Cerebellar cortex (tissue), 1 donor: ENCODE data around the gene ALDH2.
"Not testable (repeated sequence)": the region's sequence is repeated elsewhere in the genome, so short reads cannot be mapped to it uniquely, and the experiment has no call there.

Experiments
- DNase-seq: peaks from one replicate; pipeline ENCODE4 v3.0.0-alpha.2; 2015; ENCODE audit warnings: low spot score

The ALDH2 gene

DNA sequence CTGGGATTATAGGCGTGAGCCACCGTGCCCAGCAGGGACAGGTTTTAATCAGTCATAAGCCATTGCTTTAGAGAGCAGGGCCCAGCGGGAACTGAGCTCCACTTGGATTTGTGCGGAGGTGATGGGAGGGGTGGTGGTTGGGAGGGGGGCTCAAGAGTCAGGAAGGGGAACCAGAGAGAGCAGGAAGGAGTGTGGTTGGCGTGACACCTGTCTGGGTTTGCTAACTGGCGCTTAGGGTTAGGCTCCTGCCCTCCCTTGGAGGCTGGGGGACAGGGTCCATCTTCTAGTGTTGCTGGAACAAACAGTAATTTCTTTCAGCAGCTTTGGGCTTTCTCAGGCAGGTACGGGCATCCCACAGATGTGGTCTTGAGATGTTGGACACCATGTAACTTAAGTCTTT, 7.5 kb upstream of the ALDH2 start:
- no peak for DNase-seq

DNA sequence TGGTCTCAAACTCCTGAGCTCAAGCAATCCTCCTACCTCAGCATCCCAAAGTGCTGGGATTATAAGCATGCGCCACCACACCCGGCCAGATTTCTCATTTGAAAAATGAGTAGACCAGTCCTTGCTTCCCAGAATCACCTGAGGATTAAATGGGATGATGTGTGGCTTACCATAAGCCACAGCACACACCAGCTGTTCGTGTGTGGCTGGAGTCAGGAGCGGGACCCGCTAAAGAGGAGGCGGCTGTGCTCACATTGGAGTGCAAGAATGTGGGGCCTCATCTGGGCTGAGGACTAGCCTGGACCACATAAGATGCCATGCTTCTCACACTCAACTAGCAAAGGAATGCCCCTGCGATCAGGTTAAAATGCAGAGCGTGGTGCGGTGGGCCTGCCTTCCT, 6.7 kb upstream of the ALDH2 start:
- no peak for DNase-seq

DNA sequence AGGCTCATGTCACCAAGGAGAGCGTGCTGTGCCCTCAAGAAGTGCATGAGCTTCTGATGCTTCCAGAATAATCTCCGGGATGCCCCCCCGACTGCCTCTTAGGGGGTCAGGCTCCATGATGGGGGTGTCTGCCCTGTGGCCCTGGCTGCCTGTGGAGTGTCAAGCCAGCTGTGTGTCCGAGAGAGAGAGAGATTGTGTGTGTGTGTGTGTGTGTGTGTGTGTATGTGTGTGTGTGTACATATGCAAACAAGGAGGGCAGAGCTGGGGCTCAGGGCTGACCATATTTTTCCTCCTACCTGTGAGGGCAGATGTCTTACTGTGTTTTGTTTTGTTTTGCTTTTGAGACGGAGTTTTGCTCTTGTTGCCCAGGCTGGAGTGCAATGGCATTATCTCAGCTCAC, 5.6 kb upstream of the ALDH2 start:
- DNase-seq, result no peak

DNA sequence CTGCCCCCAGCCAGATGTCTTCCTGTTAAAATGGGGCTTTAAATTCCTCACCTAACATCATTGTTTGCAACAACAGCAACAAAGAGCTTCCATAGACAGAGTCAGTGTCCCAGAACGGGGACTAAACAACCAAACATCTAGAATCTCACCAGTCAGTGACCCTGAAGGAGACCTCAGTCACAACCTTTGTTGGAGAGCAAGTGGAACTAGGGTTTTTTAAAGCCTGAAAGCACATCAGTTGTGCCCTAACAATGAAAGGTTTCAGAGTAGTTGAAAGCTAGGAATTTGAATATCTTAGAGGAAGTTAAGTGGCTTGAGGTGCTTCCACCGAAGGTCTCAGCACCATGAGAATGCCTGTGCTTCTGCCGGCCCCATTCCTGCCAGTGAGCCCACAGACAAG, 5.0 kb upstream of the ALDH2 start:
- DNase-seq, result no peak

DNA sequence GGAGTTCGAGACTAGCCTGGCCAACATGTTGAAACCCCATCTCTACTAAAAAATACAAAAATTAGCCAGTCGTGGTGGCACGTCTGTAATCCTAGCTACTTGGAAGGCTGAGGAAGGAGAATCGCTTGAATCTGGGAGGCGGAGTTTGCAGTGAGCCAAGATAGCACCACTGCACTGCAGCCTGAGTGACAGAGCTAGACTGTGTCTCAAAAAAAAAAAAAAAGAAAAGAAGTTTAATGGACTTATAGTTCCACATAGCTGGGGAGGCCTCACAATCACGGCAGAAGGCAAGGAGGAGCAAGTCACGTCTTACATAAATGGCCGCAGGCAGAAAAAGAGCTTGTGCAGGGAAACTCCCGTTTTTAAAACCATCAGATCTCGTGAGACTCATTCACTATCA, 3.2 kb upstream of the ALDH2 start:
- DNase-seq, result not testable (repeated sequence)

DNA sequence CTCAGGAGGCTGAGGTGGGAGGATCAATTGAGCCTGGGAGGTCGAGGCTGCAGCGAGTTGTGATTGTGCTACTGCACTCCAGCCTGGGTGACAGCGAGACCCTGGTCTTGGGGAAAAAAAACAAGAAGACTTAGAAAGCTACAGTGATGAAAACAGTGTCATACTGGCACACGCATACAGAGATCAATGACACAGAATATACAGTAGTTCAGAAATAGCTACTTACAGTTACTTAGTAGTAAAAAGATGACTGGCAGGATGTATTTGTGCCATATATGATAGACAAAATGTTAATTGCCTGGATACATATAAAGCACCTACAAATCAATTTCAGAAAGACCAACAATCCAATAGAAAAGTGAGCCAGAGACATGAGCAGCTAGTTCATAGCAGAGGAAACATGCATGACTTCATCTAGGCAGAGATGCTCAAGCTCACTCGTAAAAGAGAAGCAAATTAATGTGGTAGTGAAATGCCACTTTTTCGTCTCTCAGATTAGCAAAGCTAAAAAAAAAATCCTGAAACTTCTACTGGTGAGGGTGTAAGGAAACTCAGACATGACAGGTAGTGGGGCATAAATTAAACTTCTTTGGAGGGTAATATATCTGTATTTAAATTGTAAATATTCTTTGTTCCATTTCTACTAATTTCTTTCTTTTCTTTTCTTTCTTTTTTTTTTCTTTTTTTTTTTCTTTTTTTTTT, 2.5 kb upstream of the ALDH2 start:
- DNase-seq, result no peak

DNA sequence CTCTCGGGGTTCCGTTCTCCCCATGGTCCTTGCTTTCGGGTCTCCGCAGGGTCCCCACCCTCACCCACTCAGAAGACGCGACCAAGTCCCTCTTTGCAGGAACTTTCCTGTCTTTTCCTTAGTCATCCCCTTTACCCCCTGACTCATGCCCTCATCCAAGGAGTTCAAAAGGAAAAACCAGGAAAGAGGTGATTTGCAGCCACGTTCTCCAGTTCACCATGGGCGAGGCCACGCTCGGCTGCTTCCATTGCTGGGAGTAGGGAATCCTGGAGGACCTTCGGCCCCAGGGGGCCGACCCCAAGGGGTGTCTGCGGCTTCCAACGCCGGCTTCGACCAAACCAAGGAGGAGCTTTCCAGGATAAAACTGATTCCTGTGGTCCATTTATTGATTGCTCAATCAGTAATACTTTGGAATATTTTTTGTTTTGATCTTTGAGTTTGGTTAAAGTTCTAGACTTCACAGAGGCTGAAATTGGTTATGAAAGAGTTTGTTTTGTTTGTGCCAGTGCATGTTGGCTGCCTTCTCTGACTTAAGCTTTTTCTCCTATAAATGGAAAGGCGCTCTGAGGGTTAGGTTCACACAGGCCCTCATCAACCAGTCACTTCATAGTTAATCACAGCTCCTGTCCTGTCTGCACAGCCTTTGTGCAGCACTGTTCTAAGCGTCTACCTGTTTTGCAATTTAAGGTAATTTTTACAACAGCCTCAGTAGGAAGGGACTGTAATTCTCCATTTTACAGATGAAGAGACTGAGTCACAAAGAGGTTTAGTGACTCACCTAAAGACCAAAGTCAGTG, 827 bp downstream of the ALDH2 start:
- DNase-seq, result peak; percentile 25

DNA sequence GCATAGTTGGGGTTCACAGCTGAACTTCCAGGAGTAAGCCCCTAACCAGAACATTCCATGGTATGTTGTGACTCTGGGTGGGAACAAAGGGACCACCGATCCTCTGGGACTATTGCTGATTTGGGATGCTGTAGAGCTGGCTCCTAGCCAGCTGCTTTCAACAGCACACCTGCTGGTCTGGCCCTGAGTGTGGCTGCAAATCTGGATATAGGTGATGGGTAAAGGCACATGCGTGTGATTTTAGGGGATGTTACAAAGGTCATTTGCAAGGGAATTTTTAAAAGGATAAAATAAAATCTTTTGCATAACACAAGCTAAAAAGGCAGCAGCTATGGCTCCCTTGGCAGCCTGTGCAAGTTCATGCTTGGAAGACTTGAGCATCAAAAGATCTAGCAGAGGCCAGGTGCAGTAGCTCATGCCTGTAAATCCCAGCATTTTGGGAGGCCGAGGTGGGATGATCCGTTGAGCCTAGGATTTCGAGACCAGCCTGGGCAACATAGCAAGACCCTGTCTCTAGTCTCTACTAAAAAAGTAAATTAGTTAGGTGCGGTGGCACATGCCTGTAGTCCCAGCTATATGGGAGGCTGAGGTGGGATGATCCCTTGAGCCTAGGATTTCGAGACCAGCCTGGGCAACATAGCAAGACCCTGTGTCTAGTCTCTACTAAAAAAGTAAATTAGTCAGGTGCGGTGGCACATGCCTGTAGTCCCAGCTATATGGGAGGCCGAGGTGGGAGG, 1.6 kb downstream of the ALDH2 start:
- no peak for DNase-seq

DNA sequence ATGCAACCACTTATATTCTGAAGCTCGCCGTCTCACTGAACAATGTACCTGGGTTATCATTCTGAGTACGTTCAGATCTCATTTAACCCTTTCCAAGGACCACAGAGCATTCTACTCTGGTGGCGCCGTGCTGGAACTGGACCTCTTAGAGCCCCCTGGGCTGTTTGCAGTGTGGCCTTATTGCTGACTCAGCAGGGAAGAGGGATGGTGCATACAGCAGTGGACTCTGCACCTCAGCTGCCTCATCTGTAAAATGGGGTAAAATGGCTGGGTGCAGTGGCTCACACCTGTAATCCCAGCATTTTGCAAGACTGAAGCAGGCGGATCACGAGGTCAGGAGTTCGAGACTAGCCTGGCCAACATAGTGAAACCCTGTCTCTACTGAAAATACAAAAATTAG, 2.9 kb downstream of the ALDH2 start:
- no peak for DNase-seq

DNA sequence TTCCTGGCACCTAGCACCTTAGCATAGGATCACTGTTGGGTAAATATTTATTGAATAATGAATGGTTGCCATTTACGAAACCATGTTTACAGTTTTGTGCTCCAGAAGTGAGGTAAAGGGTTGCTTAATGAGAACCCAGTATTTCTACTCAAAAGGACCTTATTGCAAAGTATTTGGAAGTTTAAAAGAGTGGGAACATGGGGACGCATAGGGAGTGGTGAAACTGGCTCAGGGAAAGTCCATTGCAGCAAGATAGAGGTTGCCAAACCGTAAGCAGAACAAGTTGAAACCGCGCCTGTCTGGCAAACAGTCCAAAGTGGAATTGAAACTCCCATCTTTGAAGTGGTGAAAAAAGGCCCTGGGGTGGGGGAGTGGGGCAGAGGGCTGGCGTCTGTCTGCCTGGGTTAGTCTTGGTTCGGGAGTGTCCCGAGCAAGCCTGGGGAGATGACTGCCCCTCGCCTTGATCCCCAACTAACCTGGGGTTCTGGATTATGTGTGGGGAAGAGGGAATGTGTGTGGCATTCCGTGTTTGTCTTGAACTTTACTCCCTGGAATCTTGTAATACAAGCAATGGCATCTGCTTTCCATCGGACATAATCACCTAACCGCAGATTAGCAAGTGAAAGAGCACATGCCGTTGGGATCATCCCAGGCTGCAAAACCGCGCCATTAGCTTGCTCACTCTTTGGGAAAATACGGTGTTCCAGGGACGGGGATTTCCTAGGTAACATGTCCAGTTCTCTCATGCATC, 7.2 kb downstream of the ALDH2 start:
- DNase-seq, result no peak

DNA sequence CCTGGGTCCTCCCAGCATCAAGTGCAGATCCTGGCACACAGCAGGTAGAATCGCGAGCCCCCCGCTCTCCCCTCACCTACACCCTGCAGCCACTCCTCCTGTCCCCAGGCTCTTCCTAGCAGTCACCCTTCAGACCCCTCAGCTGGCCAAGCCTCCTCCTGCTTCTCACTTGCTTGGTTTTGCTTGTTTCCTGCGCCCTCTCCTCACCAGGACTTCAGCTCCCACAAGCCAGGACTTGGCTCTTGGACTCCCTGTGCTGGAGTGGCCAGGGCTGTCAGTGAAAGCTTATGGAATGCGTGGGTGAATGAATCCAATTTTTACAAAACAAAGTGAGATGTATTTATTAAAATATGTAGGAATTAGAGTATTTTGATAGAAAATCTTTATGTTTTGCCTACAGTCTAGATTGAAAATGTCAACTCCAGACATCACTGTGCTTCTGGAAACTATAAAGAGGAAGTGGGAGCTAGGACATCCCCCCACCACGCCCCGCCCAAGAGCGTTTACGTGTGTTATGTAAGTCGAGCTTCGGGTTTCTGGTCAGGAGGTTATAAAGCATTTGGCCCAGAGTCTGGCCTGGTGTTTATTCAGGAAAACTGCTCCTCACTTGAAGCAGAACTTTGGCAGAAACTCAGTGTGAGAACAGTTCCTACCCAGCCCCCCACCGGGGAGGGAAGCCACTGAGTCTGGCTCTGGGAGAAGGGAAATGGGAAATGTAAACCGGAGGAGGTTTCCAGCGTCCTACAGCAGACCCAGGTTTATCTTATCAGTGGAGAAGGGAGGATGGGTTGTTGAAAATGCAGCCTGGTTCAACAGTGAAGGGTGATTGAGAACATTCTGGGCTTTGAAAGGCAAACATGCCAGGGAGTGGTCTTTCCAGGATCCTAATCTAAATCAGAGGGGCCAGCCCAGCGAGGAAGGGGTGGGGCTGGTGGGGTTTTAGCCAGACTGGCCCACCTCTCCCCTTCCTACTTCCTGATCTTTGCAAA, 8.8 kb downstream of the ALDH2 start:
- peak; percentile 17 for DNase-seq

DNA sequence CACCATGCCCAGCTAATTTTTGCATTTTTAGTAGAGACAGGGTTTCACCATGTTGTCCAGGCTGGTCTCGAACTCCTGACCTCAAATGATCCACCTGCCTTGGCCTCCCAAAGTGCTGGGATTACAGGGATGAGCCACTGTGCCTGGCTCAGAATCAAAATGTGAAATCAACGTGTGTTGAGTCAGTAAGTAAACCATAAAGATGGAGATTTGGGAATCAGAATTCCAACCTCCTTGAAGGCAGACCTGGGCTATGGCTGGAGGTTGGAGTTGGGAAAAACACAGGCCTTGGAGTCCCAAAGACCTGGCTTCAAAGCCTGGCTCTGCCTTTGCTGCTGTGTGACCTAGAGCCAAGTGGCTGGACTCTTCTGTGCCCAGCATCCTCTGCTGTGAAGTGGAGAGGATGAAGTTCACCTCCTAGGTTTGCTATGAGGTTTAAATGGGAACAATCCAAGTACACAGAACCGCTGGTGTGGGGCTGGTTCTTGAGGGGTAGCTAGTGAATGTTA, 10.2 kb downstream of the ALDH2 start:
- no peak for DNase-seq

DNA sequence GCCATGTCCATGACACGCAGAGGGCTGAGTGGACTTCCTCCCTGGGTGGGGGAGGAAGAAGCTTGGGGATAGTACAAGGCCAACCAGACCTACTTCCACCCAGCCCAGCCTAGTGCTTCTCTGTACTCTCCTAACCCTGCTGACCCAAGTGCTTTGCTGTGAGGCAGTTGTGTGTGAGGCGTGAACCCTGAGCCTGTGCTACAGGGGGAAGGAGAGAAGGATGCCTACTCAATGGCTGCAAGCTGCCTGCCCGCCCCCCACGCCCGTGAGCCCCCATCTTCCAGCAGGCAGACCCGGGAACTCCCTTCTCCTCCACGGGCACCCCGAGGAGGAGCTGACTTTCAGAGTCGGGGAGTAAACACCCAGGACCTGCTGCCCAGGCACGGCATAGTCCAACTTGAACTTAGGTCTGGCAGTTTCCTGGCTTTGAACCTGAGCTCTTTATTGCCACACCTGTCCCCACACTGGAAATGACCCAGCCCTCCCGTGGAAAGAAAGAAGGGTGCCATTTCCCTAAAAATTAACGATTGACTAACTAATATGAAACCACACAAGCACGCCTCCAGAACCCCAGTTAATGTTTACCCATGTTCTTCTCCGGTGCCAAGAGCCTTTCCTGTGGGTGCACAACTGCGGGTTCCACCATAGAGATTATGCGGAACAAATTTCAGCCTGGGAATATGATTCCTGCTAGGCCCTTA, 10.8 kb downstream of the ALDH2 start:
- DNase-seq, result no peak

DNA sequence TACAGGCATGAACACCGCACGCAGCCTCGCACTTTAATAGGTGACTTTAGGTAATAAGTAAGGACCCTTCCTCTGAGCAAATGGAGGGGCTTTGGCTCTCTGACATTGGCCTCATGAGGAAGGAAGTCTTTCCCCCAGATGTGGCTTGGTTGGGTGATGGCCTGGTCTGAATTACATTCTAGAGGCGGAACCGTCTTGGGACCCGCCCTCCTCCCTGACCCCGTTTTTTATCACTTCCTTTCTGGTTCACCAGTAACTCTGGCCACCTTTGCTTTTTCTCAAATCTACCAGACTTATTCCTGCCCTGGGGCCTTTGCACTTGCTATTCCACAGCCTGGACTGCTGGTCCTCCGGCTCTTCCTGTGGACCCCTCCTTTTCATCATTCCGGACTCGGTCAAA, 13.4 kb downstream of the ALDH2 start:
- no peak for DNase-seq

DNA sequence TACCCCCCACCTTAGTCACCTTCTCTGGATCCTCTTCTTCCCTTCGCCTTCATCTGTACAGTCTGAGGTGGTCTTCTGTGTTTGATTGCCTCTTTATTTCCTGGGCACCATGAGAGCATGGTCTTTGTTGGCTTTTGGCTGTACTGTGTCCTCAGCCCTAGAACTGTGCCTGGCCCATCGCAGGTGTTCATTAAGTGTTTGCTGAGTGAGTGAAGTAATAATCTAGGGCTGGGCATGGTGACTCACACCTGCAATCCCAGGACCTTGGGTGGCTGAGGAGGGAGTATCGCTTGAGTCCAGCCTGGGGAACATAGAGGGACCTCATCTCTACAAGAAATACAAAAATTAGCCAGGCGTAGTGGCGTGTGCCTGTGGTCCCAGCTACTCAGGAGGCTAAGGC, 13.9 kb downstream of the ALDH2 start:
- no peak for DNase-seq

DNA sequence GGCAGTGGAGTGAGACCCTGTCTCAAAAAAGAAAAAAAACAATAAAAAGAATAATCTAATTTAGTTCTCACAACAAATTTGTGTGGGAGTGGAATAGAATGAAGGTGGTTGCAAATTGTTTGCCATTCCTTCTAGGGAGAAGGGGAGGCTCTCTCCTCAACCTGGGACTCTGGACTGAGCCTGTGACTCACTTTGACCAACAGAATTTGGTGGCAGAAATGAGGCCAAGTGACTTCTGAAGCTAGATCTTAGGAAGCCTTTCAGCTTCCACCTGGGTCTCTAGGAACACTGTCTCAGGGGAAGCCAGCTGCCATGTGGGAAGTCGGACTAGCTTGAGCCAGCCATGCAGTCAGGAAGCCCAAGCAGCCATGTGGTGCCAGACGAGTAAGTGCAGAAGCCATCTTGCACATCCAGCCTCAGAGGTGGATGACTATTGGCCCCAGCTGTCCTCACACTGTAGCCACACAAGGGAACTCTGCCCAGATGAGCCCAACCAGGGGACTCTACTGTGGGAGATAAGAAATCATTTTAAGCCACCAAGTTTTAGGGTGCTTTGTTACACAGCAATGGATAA, 14.4 kb downstream of the ALDH2 start:
- no peak for DNase-seq

DNA sequence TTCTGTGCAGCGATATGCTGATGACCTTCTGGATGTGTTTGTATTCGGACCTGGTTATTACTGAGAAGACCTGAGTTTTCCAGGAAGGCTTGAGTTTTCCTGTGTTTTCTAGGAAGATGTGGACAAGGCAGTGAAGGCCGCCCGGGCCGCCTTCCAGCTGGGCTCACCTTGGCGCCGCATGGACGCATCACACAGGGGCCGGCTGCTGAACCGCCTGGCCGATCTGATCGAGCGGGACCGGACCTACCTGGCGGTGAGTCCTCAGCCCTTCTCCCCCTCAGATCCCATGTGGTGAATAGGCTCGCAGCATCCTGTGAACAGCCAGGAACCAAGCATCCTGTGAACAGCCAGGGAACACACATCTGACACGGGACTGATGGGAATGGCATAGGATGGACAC, 16.3 kb downstream of the ALDH2 start:
- DNase-seq, result no peak

DNA sequence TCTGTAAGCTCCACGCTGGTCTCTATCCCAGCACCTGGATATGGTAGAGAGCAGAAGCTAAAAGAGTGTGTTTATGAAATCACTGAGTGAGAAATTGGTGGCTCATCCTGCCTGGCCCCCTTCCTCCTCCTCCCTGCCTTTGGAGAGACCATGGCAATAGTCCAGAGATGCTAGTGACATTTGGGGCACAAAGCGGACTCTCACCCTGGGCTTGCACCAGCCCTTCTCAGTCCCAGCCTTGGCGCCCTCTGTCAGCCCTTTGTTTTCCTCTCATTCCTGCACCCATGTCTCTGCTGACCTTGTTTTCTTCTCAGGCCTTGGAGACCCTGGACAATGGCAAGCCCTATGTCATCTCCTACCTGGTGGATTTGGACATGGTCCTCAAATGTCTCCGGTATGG, 18.2 kb downstream of the ALDH2 start:
- no peak for DNase-seq

DNA sequence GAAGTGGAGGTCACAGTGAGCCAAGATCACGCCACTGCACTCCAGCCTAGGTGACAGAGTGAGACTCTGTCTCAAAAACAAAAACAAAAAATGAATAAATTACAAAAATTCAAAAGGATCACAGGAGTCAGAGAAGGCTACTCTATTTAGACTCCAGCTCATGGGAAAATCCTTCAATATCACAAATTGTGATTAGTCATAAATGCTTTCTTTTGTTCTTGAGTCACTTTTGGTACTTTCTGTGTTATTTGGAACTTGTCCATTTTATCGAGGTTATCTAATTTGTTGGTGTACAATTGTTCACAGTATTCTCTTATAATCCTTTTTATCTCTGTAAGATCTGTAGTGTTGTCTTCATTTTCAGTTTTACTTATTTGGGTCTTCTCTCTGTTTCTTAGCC, 18.9 kb downstream of the ALDH2 start:
- DNase-seq, result no peak

DNA sequence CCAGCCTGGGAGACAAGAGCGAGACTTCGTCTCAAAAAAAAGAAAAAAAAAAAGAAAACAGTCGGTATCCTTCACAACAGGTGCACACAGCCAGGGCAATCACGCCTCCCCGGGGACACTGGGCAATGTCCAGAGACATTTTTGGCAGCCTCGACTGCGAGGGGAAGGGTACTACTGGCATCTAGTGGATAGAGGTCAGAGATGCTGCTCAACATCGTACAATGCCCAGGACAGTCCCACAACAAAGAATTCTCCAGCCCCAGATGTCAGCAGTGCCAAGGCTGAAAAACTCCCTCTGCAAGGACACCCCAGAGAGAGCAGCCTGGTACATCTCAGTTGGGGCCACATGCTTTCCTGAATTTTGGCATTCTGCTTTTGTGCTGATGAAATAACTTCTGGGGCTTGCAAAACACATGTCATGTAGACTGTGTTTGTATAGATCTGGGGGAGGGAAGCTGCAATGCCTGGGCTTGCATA, 21.5 kb downstream of the ALDH2 start:
- DNase-seq, result peak; percentile 50
